ENCODE measurements around the gene ALKBH4.
A peak's percentile ranks its signal among the peaks of the same experiment; 100 is the strongest.

Gene ALKBH4

DNA sequence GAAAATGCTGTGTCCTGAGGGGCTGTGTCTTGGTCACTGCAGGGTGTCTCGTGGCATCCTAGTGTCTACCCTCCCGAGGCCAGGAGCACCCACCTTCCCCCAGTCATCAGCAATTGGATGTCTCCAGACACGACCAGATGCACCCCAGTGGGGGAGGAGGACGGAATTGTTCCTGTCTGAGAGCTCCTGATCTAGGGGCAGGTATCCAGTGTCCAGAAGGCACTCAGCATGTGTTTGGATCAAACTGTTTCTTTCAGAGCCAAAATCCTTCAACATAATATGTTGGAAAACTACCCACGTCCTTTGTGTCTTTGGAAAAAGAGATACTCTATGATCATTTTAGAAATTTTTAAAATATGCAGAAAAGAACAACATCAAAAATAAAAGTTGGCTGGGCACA, 51.6 kb downstream of the ALKBH4 start:
- H3K9ac ChIP-seq (ENCODE audit: low read length) = no peak overlapping the region
- H3F3A ChIP-seq (ENCODE audit: insufficient read depth, low read length) = peaks cover 5% of the 10 kb centered on the region; the same call in 1 of the 2 replicates
- H3K9me2 ChIP-seq (replicated peaks; ENCODE audit: insufficient read depth, low read length) = no peaks in the 10 kb centered on the region
- no peak overlapping the region for H3K4me3 ChIP-seq (ENCODE audit: low read length)
- H3K4me2 ChIP-seq (ENCODE audit: low read depth, low read length) = no peak overlapping the region
- H3K9me3 ChIP-seq (replicated peaks; ENCODE audit: insufficient read depth, low read length) = no peaks in the 10 kb centered on the region
- no peaks in the 10 kb centered on the region for H3K4me1 ChIP-seq (ENCODE audit: low read length)
- no peak for DNase-seq
- no peaks in the 10 kb centered on the region for H4K20me1 ChIP-seq (ENCODE audit: insufficient read depth, low read length)
- no peak overlapping the region for H2AFZ ChIP-seq (ENCODE audit: low read length)
- H3K36me3 ChIP-seq (replicated peaks; ENCODE audit: insufficient read depth, low read length) = no peaks in the 10 kb centered on the region; the same call in 1 of the 2 replicates
- H3K27me3 ChIP-seq (replicated peaks; ENCODE audit: insufficient read depth, low read length) = no peaks in the 10 kb centered on the region
- H3K79me2 ChIP-seq (ENCODE audit: low read length) = peaks cover 70% of the 10 kb centered on the region
- H3K27ac ChIP-seq (ENCODE audit: low read length) = no peak overlapping the region
- TF ChIP-seq CTCF (IDR thresholded peaks at IDR 0.05; ENCODE audit: low read length) (no peak), EZH2 (optimal IDR thresholded peaks at IDR 0.05; ENCODE audit: low read depth, low read length) (no peak), EZH2phosphoT487 (IDR thresholded peaks at IDR 0.05; ENCODE audit: low read length) (no peak)

- Histone ChIP-seq H3K9me3 (replicated peaks; ENCODE audit: insufficient read depth, low read length) (no peaks in the 10 kb centered on the region), H3K9ac (ENCODE audit: low read length) (no peak overlapping the region), H3K36me3 (replicated peaks; ENCODE audit: insufficient read depth, low read length) (no peaks in the 10 kb centered on the region; the same call in 1 of the 2 replicates), H3K79me2 (ENCODE audit: low read length) (peaks cover 72% of the 10 kb centered on the region), H3F3A (ENCODE audit: insufficient read depth, low read length) (peaks cover 5% of the 10 kb centered on the region; the same call in 1 of the 2 replicates), H3K4me3 (ENCODE audit: low read length) (no peak overlapping the region), H2AFZ (ENCODE audit: low read length) (no peak overlapping the region), H4K20me1 (ENCODE audit: insufficient read depth, low read length) (no peaks in the 10 kb centered on the region), H3K27ac (ENCODE audit: low read length) (no peak overlapping the region), H3K27me3 (replicated peaks; ENCODE audit: insufficient read depth, low read length) (no peaks in the 10 kb centered on the region), H3K9me2 (replicated peaks; ENCODE audit: insufficient read depth, low read length) (no peaks in the 10 kb centered on the region), H3K4me2 (ENCODE audit: low read depth, low read length) (no peak overlapping the region), H3K4me1 (ENCODE audit: low read length) (no peaks in the 10 kb centered on the region)
- peak; percentile 20 for DNase-seq
- no peak for TF ChIP-seq EZH2 (optimal IDR thresholded peaks at IDR 0.05; ENCODE audit: low read depth, low read length)
- TF ChIP-seq EZH2phosphoT487 (IDR thresholded peaks at IDR 0.05; ENCODE audit: low read length) = no peak
- peak; percentile 55 for TF ChIP-seq CTCF (IDR thresholded peaks at IDR 0.05; ENCODE audit: low read length)
These were observed 52.1 kb downstream of the ALKBH4 start for GRCh38 chr7:102412548-102412947.

DNA sequence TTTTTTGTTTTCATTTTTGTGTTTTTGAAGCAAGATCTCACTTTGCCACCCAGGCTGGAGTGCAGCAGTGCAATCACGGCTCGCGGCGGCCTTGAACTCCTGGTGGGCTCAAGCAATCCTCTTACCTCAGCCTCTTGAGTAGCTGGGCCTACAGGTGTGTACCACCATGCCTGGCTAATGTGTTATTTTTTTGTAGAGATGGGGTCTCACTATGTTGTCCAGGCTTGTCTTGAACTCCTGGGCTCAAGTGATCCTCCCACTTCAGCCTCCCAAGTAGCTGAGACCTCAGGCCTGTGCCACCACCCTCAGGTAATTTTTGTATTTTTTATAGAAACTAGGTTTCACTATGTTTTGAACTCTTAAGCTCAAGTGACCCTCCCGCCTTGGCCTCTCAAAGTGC, 53.7 kb downstream of the ALKBH4 start:
- Histone ChIP-seq H3K9me3 (replicated peaks; ENCODE audit: insufficient read depth, low read length) (no peaks in the 10 kb centered on the region), H3K4me3 (ENCODE audit: low read length) (no peak overlapping the region), H3F3A (ENCODE audit: insufficient read depth, low read length) (peaks cover 5% of the 10 kb centered on the region; the same call in 1 of the 2 replicates), H3K36me3 (replicated peaks; ENCODE audit: insufficient read depth, low read length) (peaks cover 6% of the 10 kb centered on the region; the same call in 1 of the 2 replicates), H2AFZ (ENCODE audit: low read length) (no peak overlapping the region), H4K20me1 (ENCODE audit: insufficient read depth, low read length) (no peaks in the 10 kb centered on the region), H3K27ac (ENCODE audit: low read length) (no peak overlapping the region), H3K9me2 (replicated peaks; ENCODE audit: insufficient read depth, low read length) (no peaks in the 10 kb centered on the region), H3K79me2 (ENCODE audit: low read length) (peaks cover 72% of the 10 kb centered on the region), H3K4me1 (ENCODE audit: low read length) (no peaks in the 10 kb centered on the region), H3K9ac (ENCODE audit: low read length) (no peak overlapping the region), H3K27me3 (replicated peaks; ENCODE audit: insufficient read depth, low read length) (no peaks in the 10 kb centered on the region), H3K4me2 (ENCODE audit: low read depth, low read length) (no peak overlapping the region)
- DNase-seq = no peak
- TF ChIP-seq CTCF (IDR thresholded peaks at IDR 0.05; ENCODE audit: low read length) = no peak
- no peak for TF ChIP-seq EZH2phosphoT487 (IDR thresholded peaks at IDR 0.05; ENCODE audit: low read length)
- TF ChIP-seq EZH2 (optimal IDR thresholded peaks at IDR 0.05; ENCODE audit: low read depth, low read length) = no peak

All from MM.1S (cell line).